GM03348 (cell line): ENCODE results near the gene RAB3GAP1.
A peak's percentile ranks its signal among the peaks of the same experiment; 100 is the strongest.
"Not testable (repeated sequence)": the region's sequence is repeated elsewhere in the genome, so short reads cannot be mapped to it uniquely, and the experiment has no call there.

Source experiments
- DNase-seq: peaks from one replicate; pipeline ENCODE4 v3.0.0; 2012; ENCODE audit warnings: low spot score

Gene RAB3GAP1

GRCh38 chr2:135055182-135055786 is 3.2 kb downstream of the RAB3GAP1 start:
- peak; percentile 47 for DNase-seq

DNA sequence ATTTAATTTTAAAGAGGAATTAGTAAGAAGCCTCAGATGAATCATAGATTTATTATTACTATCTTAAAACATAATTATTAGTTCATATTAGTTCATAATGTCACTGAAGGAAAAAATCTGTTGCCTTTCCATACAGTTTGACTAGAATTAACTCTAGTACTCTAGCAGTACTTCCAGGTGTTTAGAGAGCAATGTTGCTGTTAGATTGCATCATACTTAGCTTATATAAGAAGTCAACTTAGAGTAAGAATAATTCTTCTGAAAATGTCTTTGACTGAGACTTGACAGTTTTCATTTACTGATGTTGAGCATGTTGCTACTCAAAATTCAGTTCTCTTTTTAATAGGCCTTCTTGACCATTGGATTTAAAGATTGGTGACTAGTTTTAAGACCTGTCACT is 4.7 kb downstream of the RAB3GAP1 start:
- no peak for DNase-seq

DNA sequence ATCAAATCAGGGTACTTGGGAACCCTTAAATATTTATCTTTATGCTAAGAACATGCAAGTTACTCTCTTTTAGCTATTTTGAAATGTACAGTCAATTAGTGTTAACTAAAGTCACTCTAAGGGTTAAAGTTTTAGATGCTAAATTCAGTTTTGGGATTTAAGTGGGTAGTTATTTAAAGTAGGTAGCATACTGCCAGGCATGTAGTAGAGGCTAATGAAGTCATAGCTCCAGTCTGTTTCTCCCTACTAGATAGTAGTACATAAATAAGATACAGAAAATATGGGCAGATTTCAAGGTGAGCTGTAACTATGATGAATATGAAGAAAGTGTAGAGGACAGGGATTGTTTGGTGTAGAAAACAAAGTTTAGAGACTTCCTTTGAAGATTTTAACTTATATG is 7.5 kb downstream of the RAB3GAP1 start:
- no peak for DNase-seq

DNA sequence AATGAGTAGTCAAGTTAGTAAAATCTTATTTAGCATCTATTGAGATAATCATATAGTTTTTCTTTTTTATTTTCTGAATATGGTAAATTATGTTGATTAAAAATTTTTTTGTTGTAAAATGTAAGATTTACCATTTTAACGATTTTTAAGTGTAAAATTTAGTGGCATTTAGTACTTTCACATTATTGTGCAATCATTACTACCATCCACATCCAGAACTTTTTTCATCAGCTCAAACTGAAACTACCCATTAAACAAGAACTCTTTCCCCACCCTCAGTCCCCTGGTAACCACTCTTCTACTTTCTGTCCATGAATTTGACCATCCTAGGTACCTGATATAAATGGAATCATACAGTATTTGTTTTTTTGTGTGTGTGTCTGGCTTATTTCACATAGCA is 11.1 kb downstream of the RAB3GAP1 start:
- DNase-seq: no peak

DNA sequence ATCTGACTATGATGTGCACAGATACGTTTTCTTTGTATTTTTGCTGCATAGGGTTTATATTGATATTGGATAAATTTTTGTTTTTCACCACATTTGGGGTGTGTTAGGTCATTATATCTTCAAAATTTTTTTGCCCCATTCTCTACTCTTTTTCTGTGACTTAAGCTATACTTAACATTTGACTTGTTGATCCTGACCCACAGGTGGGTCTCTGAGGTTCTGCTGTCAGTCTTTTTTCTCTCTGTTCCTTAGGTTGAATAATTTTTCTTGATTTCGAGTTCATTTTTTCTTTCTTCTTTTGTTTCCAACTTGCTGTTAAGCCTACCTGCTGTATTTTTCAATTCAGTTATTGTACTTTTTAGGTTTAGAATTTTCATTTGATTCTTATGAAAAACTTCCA is 12.1 kb downstream of the RAB3GAP1 start:
- DNase-seq: no peak

DNA sequence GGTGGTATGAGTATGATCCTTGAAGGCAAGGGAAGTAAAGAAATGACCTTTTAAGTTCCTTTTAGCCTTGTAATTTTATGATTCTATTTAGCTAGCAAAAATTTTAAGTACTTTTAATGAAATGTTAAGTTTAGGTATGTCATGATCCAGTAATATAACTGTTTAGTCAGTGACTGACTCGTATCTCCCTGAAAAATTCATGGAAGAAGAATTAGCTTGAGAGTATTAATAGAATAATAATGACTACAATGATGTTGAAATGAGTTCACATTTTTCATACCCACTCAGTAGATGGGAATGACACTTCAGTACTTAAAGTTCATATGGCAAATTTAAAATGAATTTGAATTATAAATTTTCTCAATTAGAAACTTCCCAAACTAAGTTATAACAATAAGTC is 14.6 kb downstream of the RAB3GAP1 start:
- peak; percentile 29 for DNase-seq

DNA sequence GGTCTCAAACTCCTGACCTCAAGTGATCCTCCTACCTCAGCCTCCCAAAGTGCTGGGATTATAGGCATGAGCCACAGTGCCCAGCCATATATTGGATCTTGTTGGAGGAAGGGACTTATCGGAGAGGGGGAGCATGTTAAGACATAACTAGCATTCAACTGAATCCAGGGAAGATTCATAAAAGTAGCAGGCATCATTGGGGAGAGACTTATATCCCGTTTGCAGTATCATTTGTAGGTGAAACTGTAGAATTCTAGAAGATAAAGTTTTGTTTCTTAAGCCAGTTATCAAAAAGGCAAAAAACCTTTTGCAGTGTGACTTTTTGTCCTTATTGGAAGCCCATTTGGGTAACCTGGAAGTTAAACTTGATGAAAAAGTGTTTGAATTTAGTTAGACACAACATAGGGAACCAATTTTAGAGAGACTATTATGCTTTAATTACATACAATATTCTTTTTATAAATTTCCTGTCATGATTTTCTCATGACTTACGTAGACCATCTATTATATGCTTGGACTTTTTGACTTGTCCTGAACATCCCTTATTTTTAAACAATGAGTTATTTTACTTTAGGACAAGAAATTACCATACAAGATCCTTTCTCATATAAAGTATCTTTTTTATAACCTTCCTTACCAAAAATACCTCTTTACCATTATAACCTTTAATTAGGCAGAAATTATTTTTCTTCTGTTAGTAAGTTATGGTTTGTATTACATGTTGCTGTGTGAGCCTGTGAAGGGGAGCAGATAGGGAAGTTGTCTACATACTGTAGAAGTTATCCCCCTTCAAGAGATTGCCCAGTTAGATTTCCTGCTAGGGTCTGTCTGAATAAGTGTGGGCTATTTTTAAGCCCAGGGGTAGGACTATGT is 20.3 kb downstream of the RAB3GAP1 start:
- no peak for DNase-seq

DNA sequence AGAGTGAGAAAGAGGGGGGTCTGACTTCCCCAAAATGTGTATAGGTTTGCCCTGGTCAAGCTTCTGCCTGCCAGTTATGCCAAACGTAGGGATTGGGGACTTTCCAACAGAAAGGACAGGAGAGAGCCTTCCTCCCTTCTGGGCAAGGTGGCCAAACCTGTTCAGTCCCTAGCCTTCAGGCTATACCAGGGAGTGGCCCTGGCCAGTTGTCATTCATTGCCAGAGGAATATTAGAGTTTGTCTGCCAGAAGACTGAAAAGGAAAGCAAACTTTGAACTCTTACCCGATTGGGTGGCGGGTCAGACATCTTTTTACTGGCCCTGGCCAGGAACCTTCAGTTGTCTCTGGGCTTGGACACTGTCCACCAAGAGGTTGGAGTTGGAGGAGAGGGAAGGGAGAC is 22.1 kb downstream of the RAB3GAP1 start:
- DNase-seq: no peak

GRCh38 chr2:135076556-135076955 is 24.5 kb downstream of the RAB3GAP1 start:
- no peak for DNase-seq

DNA sequence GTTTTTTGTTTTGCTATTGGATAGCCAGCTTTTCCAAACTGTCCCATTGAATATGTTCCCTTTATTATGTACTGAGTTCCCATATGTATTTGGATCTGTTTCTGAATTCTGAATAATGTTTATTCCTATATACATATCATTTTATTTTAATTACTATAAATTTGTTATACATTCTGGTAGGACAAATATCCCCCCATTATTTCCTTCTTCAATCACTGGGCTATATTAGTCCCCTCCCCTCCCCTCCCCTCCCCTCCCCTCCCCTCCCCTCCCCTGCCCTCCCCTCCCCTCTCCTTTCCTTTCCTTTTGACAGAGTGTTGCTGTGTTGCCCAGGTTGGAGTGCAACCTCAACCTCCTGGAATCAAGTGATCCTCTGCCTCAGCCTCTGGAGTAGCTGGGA is 26.3 kb downstream of the RAB3GAP1 start:
- no peak for DNase-seq

DNA sequence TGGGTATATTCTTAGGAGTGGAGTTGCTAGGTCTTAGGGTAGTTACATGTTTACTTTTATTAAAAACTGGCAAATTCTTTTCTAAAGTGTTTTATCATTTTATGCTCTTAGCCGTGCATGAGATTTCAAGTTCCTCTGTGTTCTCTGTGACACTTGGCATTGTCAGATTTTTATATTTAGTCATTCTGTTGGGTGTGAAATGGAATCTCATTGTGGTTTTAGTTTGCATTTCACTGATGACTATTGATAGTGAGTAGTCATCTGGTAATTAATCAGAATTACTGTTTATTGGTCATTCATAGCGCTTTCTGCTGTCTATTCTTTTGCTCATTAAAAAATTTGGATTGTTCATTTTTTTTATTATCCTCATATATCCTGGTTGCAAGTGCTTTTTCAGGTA is 34.1 kb downstream of the RAB3GAP1 start:
- no peak for DNase-seq

DNA sequence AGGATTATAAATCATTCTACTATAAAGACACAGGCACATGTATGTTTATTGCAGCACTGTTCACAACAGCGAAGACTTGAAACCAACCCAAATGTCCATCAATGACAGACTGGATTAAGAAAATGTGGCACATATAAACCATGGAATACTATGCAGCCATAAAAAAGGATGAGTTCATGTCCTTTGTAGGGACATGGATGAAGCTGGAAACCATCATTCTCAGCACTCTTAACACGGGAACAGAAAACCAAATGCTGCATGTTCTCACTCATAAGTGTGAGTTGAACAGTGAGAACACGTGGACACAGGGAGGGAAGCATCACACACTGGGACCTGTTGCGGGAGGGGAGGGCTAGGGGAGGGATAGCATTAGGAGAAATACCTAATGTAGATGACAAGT is 37.5 kb downstream of the RAB3GAP1 start:
- DNase-seq: not testable (repeated sequence)

DNA sequence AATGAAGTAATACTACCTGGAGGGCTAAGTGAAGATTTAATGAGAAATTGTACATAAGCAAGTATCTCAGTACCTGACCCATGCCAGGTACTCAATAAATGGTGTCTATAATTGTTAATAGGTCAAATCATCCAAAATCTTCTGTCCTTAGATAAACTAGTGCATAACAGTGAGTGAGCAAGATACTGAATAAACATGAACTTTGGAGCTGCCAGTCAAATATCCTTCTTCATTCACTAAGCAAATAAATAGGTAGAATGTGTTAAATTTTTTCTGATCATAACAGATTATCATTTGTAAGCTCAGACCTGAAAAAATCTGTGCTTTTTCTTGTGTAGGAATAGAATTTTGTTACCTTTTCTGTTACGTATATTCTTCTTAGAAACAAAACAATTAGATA is 39.6 kb downstream of the RAB3GAP1 start:
- DNase-seq: no peak

- DNase-seq: no peak
These were observed 41.1 kb downstream of the RAB3GAP1 start for GRCh38 chr2:135093193-135093592.

DNA sequence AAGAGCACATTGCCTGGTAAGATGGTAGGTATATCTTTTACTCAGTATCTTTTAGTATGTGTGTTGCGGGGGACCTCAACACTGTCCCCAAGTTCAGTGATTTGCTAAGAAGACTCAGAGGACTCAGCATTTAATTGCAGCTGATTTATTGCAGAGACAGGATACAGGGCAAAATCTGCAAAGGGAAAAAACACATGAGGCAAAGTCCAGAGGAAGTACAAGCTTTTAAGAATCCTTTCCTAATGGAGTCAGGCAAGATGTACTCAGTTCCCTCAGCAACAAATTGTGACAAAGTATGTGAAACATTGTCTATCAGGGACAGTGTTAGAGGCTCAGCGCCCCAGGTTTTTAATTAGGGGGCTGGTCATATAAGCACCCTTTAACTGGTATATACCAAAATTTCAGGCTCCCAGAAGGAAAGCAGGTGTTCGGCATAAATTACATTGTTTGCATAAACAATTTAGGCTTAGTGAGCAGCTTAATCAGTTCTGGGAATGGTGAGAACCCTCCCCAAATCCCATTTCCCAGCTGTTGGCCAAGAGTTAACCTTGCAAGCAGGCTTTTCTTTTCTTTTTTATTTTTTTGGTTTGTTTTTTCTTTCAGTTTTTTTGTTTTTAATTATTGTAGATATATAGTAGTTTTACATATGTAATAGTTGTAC is 41.7 kb downstream of the RAB3GAP1 start:
- DNase-seq: no peak

DNA sequence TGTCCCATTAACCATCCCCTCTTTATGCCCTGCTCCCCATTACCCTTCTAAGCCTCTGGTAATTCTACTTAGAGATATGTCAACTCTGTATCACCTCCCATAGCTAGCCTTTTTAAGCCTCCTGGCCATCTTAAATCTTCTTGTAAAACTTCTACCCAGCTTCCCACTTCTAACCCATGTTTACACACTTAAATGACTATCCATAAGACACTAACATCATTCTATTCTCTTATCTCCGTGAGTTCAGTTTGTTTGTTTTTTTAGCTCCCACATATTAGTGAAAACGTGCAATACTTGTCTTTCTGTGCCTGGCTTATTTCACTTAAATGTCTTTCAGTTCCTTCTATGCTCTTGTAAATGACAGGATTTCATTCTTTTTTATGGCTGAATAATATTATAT is 42.4 kb downstream of the RAB3GAP1 start:
- no peak for DNase-seq

DNA sequence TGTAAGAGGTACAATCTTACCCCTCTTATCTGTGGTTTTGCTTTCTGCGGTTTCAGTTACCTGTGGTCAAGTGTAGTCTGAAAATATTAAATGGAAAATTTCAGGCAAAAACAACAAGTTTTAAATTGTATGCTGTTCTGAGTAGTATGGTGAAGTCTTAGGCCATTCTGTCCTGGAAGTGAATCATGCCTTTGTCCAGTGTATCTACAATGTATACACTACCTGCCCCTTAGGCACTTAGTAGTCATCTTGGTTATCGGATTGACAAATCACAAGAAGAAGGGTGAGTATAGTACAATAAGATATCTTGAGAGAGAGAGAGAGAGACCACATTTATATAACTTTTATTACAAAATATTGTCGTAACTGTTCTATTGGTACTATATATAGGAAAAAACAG is 43.5 kb downstream of the RAB3GAP1 start:
- DNase-seq: no peak

GRCh38 chr2:135096665-135097446 is 44.8 kb downstream of the RAB3GAP1 start:
- no peak for DNase-seq

DNA sequence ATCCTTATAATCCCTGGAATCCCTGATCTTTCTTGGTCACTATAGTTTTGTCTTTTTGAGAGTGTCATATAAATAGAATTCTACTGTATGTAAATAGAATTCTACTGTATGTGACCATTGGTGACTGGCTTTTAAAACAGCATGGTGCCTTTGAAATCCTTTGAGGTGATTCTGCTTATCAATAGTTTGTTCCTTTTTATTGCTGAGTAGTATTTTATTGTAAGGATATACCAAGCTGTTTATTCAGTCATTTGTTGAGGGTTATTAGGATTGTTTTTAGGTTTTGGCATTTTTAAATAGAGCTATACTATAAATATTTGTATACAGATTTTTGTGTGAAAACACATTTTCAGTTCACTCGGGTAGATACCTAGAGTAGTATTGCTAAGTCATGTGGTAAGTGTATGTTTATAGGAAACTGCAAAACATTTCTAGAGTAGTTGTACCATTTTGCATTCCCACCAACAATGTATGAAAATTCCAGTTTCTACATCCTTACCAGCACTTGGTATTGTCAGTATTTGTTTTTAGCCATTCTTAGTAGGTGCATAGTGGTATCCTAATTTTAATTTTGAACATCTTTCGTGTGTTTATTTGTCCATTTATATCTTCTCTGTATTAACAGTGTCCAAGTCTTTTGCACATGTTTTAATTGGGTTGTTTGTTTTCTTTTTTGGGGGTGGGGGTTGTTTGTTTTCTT is 45.6 kb downstream of the RAB3GAP1 start:
- no peak for DNase-seq

DNA sequence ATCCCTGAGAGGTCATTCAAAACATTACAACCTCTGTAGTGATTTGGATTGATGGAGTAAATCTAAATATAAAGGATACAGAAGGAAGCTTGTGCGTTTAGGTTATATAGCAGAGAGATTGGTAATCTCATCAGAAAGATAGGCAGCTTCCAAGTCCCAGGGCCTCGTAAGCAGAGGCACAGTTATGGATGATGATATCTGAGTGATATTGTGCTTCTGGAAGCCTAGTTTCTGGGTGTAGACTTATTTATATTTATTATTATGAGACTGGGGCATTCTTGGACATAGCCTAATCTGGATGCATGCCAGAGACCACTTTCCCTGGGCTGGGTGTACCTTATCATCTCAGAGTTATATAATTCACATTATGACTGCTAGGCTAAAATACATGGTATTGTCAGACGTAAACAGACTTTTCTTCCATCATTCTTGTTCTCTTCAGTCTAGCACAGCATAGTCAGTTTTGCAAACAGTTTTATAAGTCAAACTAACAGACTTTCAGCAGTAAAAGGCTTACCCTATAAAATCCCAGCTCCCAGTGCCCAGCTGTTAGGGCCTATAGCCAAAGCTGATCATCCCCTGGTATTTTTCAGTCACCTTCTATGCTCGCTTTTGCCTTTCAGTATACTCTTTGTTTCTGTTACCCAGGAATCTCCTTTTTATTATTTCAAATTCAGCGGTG is 47.9 kb downstream of the RAB3GAP1 start:
- DNase-seq: no peak

- no peak for DNase-seq
These were observed 51.8 kb downstream of the RAB3GAP1 start for GRCh38 chr2:135103843-135104242.
